ENCODE measurements around the gene PAPOLA. TPM values are rescaled to one million over a fixed set of nuclear protein-coding genes. Genes with fewer than 3 reads are reported as not detected.

The PAPOLA gene
- total RNA-seq, 2 donors from 2014 or later, result 159 to 164 TPM

DNA sequence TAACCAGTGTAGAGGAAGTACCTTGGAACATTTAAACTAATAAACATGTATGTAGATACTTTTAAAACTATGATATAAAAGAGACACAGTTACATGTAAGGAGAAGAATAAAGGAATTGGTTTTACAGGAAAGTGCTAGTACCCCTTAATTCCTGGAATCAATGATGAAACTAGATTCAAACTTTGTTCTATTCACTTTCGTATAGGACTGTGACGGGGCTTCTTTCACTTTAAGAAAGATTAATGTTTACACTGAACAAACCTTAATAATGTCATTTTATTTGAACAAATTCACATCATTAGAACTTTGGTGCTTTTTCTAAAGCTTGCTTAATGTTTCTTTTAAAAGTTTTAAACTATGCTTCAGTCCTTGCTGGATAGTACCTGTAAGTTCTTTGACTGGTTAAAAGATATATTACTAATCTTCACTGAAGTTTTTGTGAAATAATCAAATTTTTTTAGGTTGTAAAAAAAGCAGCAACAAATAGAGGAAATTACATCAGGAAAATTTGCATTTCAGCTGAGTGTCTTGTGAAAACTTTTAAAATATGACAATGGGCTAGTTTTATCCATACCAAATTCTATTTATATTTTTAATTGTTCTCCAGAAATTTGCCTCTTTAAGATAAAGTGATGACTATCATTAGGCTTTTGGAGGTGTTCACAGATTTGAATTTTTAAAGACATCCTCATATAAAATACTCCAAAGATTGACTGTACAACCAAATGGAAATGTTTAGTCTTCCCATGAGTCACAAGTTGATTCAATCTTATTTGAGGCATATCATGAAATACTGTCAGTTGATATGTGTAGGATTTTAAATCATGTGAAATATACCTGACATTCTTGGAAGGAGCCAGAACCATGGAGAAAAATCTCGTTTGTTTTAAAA, 36.2 kb downstream of the PAPOLA start:
- intact Hi-C loops (cut with DNase I, micrococcal nuclease), result no loop called here
- DNase-seq (no peak), ATAC-seq (peak; percentile 40)

DNA sequence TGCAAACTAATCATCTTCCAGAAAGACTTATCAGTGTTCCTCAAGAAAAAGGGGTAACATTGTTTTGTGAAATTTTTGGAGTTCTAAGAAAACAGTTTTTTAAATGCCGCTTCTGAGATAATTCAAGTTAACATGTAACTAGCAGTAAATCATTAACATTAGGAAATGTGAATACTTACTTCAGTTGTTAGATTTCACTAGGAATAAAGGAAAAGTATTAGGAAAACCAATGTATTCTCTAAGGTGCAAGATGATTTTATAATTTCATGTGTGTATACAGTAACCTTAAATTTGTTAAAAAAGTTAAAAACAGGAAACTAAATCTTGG, 36.8 kb downstream of the PAPOLA start:
- ATAC-seq, result peak; percentile 36
- intact Hi-C loops (cut with DNase I, micrococcal nuclease), result no loop called here
- no peak for DNase-seq

DNA sequence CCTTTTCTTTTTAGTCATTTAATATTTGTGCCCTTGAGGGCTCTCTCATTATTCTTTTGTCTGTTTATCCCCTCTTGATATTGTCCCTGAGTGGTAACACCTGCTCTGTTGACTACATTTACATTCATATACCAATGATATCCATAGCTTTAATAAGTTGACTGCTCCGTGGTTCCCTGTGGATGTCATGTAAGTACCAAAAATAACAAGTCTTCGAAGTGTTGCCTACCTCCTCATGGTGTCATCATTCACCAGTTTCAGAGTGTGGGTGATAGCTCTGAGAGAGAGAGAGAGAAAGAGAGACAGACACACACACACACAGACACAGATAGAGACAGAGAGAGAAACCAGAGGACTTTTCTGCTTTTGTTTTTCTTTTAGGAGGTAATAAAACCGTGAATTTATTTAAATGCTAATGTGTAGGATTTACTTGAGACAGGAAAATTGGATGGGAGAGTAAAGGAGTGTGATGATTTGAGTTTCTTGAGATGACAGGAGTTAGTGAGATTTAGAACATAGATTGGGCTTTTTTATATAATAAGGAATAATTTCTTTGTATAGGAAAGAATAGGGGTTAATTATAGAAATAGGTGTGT, 52.2 kb downstream of the PAPOLA start:
- intact Hi-C loops (cut with DNase I, micrococcal nuclease), result no loop called here
- no peak for ATAC-seq
- no peak for DNase-seq

DNA sequence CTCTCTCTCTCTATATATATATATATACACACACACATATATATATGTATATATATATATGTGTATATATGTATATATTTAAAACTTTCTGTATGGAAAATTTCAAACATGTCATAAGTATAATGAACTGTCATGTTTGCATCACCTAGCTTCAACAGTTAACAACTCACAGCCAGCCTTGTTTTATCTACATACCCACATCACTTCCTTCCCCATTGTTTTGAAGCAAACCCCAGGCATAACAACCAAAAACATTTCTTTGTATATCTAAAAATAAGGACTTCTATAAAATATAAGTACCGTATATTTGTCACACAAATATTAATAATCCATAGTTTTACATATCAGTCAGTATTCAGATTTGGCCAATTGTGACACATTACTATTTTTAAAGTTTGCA, 57.4 kb downstream of the PAPOLA start:
- DNase-seq (no peak), ATAC-seq (no peak)
- intact Hi-C loops (cut with DNase I, micrococcal nuclease), result no loop called here

DNA sequence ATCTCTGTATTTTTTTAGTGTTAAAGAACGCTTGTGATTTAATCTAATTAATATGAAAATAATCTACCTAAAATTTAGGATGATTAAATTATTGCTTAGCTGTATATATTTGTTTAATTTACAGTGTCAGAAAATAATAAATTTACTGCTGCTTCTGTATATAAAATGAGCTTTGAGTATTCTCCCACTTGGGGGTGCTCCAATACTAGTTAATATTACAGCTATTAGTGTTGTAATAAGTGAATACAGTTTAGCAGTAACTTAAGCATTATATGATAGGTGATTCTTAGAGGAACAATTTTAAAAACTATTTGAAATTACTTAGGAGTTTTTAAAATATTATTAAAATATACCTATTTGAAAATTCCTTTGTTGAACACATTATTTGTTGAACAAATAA, 62.2 kb downstream of the PAPOLA start:
- intact Hi-C loops (cut with DNase I, micrococcal nuclease), result no loop called here
- ATAC-seq (no peak), DNase-seq (no peak)

DNA sequence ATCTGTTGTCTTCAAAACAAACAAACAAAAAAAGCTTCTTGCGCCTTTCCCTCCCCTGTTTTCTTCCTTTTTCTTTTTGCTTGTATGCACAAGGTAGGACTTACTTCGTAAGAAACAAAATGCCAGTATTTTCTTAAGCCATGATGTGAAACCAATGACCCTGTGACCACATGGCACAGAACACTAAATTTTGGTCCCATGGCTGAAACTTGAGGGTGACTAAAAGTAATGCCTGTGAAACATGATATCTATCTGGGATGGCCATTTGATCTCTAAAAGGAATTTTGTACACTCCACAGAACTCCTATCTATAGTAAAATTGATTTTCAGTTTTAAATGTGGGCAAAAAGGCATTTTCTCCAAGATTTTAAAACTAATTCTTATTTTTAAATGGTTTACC, 63.6 kb downstream of the PAPOLA start:
- intact Hi-C loops (cut with DNase I, micrococcal nuclease), result no loop called here
- ATAC-seq (no peak), DNase-seq (no peak)

DNA sequence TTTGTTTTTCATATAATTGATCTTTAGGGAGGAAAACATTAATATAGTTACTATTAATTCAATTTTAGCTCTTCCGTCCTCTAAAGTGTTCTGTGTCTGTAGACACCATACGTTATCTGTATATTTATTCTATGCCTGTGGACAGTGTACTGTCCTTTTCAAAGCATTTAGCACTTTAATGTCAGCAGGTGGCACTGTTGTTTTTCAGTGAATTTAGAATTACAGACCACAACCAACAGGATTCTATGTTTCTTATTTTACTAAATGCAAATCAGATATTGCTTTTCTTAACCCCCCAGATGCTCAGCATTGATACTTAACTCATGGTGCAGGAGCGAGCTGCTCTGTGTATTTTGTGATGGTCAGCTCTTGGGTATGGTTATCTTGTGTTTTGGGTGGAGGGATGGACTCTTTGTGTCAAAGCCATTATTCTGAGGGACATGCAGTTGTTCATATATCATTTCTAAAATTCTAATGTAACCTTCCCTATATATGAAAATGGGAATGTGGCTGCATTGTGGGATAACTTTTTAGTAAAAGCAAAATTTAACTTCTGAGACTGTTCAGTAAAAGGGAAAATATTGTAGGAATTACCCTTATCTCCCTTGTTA, 65.2 kb downstream of the PAPOLA start:
- ATAC-seq (peak; percentile 58), DNase-seq (no peak)
- intact Hi-C loops (cut with DNase I, micrococcal nuclease), result no loop called here

DNA sequence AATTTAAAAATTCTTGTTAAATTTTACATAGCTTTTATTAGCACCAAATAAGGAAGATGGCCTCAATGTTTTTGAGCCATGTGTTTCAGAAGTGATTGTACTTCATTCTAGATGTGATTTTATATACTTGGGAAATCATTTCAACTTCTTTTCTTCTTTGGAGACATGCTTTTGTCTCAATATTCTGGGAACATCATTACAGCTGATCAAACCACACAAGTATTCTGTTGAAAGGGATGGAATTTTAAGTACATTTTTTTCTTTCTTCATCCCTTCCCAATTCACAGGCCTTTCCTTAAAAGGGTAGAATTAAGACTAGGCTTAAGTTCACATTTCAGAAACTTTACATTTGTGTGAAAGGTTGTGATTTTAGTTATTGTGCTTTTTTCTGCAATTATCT, 66.4 kb downstream of the PAPOLA start:
- intact Hi-C loops (cut with DNase I, micrococcal nuclease), result no loop called here
- no peak for ATAC-seq

DNA sequence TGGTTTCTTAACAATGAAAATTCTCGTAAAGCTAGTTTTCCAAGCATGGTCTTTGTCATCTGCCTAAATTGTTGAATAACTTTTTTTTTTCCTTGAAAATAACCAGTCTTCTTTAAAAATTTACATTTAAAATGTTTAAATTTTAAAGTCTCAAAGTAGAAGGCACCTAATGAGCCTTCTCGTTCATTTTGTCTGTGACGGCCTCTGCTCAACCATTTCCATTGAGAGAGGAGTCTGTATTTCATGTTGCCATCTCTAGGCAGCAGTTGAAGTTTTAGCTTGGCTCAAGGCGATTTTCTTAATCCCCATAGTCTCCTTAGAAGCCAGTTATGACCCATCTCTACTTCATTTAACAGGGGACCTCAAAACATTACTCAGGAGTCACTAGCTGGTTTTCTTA, 69.1 kb downstream of the PAPOLA start:
- intact Hi-C loops (cut with DNase I, micrococcal nuclease), result loop anchor here in 1 of 2 donors (10.0 kb wide), 1 partner anchor 163 kb away; no protein-coding TSS in a partner anchor
- ATAC-seq, result no peak
- DNase-seq, result no peak

More for the DNA sequence above, 66.4 kb downstream of the PAPOLA start:
- DNase-seq, result no peak

DNA sequence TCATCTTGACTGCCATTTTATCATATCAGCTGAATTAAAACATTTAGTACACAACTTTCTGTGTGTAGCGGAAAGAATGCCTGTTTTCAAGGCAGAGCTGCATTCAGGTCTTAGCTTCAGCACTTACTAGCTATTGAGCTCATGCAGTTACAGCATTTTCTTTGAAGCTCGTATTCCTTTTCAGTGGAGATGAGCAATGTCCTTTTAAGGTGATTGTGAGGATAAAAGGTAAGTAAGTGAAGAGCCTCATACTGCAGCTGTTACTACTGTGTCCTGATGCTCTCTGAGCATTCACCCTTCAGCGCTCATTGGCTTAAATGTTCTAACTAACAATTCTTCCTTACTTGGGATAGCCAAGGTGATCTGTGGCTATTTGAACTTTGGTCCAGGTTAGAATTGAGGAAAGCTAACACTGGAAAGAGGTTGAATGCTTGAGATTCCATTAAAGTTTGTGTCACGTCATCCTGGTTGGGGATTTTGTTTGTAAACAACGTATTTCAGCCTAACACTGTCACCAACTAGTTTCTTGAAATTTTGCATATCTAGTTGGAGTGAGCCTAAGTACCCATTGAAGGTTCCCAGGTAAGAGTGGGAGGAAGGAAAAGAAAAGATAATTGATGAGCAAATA, 71.4 kb downstream of the PAPOLA start:
- ATAC-seq (no peak), DNase-seq (no peak)
- intact Hi-C loops (cut with DNase I, micrococcal nuclease), result loop anchor here in 1 of 2 donors (10.0 kb wide), 1 partner anchor 161 kb away; no protein-coding TSS in a partner anchor

DNA sequence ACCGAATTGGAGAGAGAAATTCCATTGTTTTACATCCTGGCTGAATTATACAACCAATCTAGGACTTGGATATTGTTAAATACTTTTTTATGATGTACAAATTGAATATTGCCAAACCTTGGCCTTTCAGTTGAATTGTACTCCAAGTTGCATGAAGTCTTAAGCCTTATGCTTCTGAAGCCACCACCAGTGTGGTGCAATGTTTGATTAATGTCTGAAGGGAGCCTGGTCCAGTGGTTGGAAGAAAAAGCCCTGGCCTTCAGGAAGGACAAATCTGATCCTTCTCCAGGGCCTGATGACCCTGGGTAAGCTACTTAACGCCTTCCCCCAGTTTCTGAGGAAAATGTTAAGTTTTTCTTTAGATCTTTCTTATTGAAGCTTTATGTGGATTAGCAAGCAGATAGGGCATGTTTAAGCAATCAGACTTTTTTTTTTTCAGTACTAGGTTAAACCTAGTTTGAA, 72.0 kb downstream of the PAPOLA start:
- intact Hi-C loops (cut with DNase I, micrococcal nuclease), result loop anchor here in 1 of 2 donors (10.0 kb wide), 1 partner anchor 161 kb away; no protein-coding TSS in a partner anchor
- DNase-seq, result no peak
- ATAC-seq, result no peak

DNA sequence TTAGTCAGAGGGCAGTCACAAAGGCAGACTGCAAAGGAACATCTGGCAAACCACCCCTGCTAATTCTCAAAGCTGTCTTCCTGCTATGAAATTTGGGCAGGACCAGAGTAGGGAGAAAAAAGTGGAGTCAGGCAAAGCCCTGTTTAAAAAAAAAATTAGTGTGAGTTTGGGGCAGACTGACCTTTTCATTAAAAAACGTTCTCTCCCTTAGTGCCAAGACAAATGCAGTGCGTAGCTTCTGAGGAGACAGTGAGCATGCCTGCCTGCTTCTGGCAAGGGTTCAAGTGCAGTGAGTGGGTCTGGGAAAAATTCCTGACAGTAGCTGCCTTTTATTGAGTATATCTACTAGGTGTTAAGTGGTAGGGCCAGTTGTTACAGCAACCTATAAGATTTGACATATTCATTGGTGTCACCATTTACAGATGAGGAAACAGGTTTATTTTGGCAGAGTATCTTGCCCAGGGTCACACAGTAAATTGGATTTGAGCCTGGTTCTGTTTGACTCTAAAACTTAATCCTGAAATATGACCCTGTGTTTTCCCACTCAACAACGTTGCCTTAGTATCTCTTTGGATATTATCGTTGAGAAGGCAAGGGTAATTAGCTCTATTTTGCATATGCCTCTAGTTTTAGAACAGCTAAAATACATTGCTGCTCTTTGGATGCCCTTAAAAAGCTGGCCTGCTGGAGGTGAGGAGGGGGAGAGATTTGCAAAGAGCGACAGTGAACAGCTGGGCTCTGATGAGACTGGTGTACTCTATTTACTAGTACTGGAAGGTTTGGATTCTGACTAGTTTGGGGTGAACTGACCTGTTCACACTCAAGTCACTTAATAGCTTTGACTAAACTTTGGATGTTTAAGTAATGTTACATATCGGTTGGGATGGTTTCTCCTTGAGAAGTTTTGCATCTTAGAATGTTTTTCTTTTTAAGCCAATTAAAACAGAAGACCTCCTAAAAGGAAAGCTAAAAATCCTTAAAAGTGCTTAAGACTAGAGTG, 72.8 kb downstream of the PAPOLA start:
- intact Hi-C loops (cut with DNase I, micrococcal nuclease), result loop anchor here in 1 of 2 donors (10.0 kb wide), 1 partner anchor 160 kb away; no protein-coding TSS in a partner anchor
- DNase-seq (no peak), ATAC-seq (no peak)

DNA sequence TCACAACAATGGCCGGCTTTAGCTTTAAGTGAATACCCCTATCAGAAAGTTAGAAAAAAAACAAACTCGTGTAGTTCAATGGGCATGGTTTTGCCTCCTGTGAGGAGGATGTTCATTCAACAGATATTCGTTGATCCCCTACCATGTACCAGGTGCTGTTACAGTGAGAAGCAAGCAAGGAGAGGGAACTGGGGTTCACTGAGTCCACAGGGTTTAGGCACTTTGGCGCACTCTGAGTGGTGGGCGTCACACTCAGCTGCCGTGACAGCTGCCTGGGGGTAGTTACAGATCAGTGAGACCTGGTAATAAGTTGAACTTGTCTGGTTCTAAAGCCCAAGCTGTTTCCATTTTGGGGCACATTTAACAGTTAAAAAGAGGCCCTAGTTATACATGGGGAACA, 74.2 kb downstream of the PAPOLA start:
- ATAC-seq (no peak), DNase-seq (no peak)
- intact Hi-C loops (cut with DNase I, micrococcal nuclease), result loop anchor here in 1 of 2 donors (10.0 kb wide), 1 partner anchor 158 kb away; no protein-coding TSS in a partner anchor

DNA sequence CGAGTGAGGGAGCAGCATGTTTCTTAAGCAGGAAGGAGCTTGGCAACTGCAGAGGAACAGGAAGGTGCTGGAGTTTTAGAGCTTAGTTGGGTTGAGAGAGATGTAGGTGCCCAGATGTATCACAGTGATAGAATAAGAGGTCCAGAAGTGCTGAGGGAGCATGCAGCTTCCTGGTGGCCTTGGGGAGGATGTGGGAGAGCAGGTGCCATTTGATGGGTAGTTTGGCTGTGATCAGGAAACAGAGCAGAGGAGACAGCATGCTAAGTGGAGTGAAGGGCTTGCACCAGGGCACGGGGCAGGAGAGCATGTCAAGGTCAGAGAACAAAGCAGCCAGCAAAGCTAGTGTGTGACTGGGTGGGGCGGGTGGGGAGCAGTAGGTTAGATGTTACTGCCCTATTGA, 74.8 kb downstream of the PAPOLA start:
- no peak for ATAC-seq
- intact Hi-C loops (cut with DNase I, micrococcal nuclease), result loop anchor here in 1 of 2 donors (10.0 kb wide), 1 partner anchor 158 kb away; no protein-coding TSS in a partner anchor
- DNase-seq, result no peak

DNA sequence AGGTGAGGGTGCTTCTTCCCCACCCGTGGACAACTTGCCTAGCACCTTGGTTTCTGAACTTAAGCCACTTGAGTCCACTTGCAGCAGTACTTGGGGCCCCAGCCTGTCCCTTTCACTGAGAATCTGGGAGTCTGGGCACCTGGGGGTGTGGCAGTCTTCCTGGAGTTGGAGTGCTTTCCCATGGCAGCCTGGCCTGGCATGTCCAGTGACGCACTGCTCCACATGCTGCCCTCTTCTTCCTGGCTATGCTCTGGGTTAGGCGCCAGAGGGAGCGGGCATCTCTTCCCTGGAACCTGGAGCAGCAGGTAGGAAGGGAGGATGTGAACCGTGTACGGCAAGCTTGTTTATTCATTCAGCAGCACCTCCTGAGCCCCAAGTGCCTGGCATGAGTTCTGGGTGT, 76.4 kb downstream of the PAPOLA start:
- no peak for DNase-seq
- intact Hi-C loops (cut with DNase I, micrococcal nuclease), result loop anchor here in 1 of 2 donors (10.0 kb wide), 1 partner anchor 156 kb away; no protein-coding TSS in a partner anchor
- ATAC-seq, result peak; percentile 17

DNA sequence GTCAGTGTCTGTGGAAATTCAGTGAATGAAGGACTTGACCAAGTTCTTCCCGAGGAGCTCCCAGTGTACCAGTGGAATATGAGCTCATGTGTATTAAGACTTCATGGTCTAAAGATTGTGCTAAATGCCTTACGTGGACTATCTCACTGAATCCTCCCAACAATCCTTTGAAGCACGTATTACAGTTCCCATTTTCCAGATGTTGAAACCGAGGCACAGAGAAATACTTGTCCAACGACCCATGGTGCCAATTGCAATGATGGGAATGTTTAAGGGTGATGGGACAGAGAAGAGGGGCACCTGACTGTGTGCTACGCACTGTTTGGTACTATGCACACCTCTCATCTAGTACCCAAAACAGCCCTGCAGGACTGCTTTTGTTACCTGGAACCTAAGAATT, 77.2 kb downstream of the PAPOLA start:
- no peak for DNase-seq
- ATAC-seq, result no peak
- intact Hi-C loops (cut with DNase I, micrococcal nuclease), result loop anchor here in 1 of 2 donors (10.0 kb wide), 1 partner anchor 155 kb away; no protein-coding TSS in a partner anchor

DNA sequence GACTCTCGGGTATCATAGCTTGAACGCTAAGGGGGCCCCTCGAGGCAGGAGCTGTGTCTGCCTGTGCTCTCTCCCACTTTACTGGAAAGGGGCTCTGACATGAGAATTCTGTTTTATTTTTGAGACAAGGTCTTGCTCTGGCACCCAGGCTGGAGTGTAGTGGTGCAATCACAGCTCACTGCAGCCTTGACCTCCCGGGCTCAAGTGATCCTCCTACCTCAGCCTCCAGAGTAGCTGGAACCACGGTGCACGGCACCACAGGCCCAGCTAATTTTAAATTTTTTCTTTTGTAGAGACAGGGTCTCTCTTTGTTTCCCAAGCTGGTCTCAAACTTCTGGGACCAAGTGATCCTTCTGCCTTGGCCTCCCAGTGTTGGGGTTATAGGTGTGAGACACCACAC, 77.7 kb downstream of the PAPOLA start:
- intact Hi-C loops (cut with DNase I, micrococcal nuclease), result loop anchor here in 1 of 2 donors (10.0 kb wide), 1 partner anchor 155 kb away; no protein-coding TSS in a partner anchor
- no peak for DNase-seq
- ATAC-seq, result no peak

DNA sequence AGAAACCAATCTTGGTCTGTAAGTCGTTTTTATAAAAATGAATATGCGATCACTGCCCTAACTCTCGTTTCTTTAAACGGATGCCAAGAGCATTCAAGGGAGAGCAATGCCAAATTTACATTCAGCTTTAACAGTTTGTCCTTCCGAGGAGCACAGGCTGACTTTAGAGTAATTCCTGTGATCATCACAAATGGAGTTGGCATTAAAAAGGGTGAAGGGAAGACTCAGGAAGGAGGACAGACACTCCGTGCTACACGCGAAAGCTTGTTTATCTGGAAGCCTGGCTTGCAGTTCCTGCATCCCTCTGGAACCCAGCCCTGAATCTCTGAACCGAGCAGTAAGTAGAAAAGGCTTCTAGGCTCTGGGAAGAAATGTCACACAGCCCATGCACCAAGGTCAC, 78.4 kb downstream of the PAPOLA start:
- no peak for DNase-seq
- intact Hi-C loops (cut with DNase I, micrococcal nuclease), result no loop called here
- ATAC-seq, result no peak

All from left colon (tissue), 2 donors.